MM.1S (cell line): ENCODE measurements around the gene SCAP.

Source experiments
- EZH2 ChIP-seq: fragments of 300-600 bp; sonication (generic); optimal IDR thresholded peaks from 2 replicates; pipeline ENCODE3; 2017; ENCODE audit warnings: low read depth, mild to moderate bottlenecking, antibody characterized with exemption, low read length, mixed read lengths
- TF ChIP-seq, protein P1 (sequence below): fragments of 300-600 bp; sonication (generic); IDR thresholded peaks from 2 replicates; pipeline ENCODE4 v1.5.1; 2016; ENCODE audit warnings: antibody characterized with exemption, low read length, mixed read lengths

DNA sequence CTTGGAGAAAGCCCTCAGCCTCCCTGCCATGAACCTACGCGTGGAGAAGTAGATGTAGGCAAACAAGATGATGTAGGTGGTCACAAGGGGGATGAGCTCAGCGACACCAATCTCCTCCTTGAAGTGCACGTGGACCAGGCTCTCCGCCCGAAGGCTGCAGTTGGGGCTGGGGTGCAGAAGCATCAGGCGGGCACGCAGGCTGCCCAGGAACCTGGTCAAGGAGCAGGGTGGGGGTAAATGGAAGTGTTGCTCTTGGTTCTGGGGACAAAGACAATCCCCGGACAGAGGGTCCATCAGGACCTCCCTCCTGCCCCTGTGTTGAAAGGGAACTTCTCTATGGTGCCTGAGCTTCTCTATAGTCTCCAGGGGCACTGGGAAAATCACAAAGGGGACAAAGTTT is 49.8 kb downstream of the SCAP start:
- TF ChIP-seq, protein P1, sequence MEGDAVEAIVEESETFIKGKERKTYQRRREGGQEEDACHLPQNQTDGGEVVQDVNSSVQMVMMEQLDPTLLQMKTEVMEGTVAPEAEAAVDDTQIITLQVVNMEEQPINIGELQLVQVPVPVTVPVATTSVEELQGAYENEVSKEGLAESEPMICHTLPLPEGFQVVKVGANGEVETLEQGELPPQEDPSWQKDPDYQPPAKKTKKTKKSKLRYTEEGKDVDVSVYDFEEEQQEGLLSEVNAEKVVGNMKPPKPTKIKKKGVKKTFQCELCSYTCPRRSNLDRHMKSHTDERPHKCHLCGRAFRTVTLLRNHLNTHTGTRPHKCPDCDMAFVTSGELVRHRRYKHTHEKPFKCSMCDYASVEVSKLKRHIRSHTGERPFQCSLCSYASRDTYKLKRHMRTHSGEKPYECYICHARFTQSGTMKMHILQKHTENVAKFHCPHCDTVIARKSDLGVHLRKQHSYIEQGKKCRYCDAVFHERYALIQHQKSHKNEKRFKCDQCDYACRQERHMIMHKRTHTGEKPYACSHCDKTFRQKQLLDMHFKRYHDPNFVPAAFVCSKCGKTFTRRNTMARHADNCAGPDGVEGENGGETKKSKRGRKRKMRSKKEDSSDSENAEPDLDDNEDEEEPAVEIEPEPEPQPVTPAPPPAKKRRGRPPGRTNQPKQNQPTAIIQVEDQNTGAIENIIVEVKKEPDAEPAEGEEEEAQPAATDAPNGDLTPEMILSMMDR: no peak
- TF ChIP-seq EZH2: no peak
